Thoracic aorta (tissue), 2 donors: Measurements from ENCODE around the gene TEX2. TPM values are rescaled to one million over a fixed set of nuclear protein-coding genes. Genes with fewer than 3 reads are reported as not detected.
"Not testable (repeated sequence)": the region's sequence is repeated elsewhere in the genome, so short reads cannot be mapped to it uniquely, and the experiment has no call there.

ENCODE experiments used
- ATAC-seq: fragments of 150-250 bp; one replicate; pipeline ENCODE4 v1.8.0; 2017; ENCODE audit warnings: low read depth; ENCODE audit not compliant: insufficient number of reproducible peaks, low FRiP score
- DNase-seq: peaks from one replicate; pipeline ENCODE4 v3.0.0-alpha.2; 2020; ENCODE audit warnings: low spot score
- H3K27ac ChIP-seq, 2 donors: fragments of 200-600 bp; sonication (generic); 1 replicate in 1 of 2; 2 replicates in 1 of 2; pipeline ENCODE4 v1.5.1; 2016; ENCODE audit warnings: mild to moderate bottlenecking in 2 of 2, moderate library complexity in 2 of 2
- H3K27me3 ChIP-seq: fragments of 200-600 bp; sonication (generic); replicated peaks from 2 replicates; pipeline ENCODE4 v1.6.0; 2016; ENCODE audit warnings: mild to moderate bottlenecking; ENCODE audit not compliant: insufficient read depth
- H3K36me3 ChIP-seq: fragments of 200-600 bp; sonication (generic); one replicate; pipeline ENCODE4 v1.5.1; 2016
- H3K4me1 ChIP-seq, 2 donors: fragments of 200-600 bp; sonication (generic); 1 replicate in 1 of 2; 2 replicates in 1 of 2; pipeline versions ENCODE4 v1.5.1 to v1.6.0; 2016; ENCODE audit warnings: low read depth in 2 of 2, mild to moderate bottlenecking in 1 of 2; ENCODE audit not compliant: control insufficient read depth in 1 of 2
- H3K4me3 ChIP-seq: fragments of 200-600 bp; sonication (generic); 2 replicates; pipeline ENCODE4 v1.5.1; 2016; ENCODE audit warnings: mild to moderate bottlenecking
- H3K9me3 ChIP-seq: fragments of 200-600 bp; sonication (generic); 2 replicates; pipeline ENCODE4 v1.5.1; 2016
- CTCF ChIP-seq: fragments of 200-600 bp; sonication (generic); IDR thresholded peaks from one replicate; pipeline ENCODE4 v1.5.1; 2019; ENCODE audit warnings: antibody characterized with exemption
- total RNA-seq, 2 donors: library from RNA; depleted of rRNA; stranded (reverse); fragments of >200 nt; gene quantifications; one replicate each; pipeline versions ENCODE4 v1.1.0 to v1.2.3, GENCODE V29; 2016

The TEX2 gene
- total RNA-seq, 2 donors from 2014 or later = 27.5 to 70.7 TPM

- no peak for ATAC-seq
- H3K27ac ChIP-seq = no peak overlapping the region
- DNase-seq = no peak
- H3K4me3 ChIP-seq = no peak overlapping the region
- peaks cover 6% of the 10 kb centered on the region for H3K36me3 ChIP-seq
- no peak for TF ChIP-seq CTCF
- no peaks in the 10 kb centered on the region for H3K9me3 ChIP-seq
- H3K4me1 ChIP-seq = peaks cover 22 to 29% of the 10 kb centered on the region in 2 donors
- H3K27me3 ChIP-seq = no peaks in the 10 kb centered on the region
Observed at GRCh38 chr17:64212122-64212521, 50.9 kb downstream of the TEX2 start.

GRCh38 chr17:64209983-64210382 is 53.1 kb downstream of the TEX2 start:
- ATAC-seq (no peak), DNase-seq (no peak)
- no peak for TF ChIP-seq CTCF
- Histone ChIP-seq H3K27me3 (no peaks in the 10 kb centered on the region), H3K36me3 (peaks cover 6% of the 10 kb centered on the region), H3K4me1 (peaks cover 11 to 19% of the 10 kb centered on the region in 2 donors), H3K4me3 (no peak overlapping the region), H3K27ac (no peak overlapping the region), H3K9me3 (no peaks in the 10 kb centered on the region)

DNA sequence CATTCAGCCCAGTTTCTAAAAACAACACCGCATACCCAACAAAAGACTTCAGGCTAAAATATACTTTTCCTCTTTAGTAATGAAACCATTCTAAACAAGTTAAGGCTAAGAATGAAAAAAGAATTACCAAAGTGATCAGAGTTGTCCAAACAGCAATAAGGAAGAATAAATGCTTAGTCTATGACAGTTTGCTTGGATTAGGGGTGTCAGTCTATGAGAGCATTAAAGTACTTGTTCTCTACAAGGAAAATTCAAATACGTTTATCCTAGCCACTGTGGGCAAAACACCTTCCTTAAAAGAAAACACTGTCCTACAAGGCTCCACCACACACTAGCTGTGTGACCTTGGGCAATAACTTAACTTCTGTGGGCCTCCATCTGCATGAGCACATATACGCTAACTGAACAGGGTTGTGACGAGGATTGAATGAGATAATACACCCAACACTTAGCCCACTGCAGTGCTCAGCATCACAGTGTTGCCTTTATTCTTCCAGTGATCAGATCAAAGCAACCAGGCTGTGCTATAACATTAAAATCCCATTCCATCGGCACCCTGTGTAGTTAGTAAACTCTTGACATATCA is 53.6 kb downstream of the TEX2 start:
- H3K27ac ChIP-seq = no peak overlapping the region
- ATAC-seq = no peak

GRCh38 chr17:64208656-64209055 is 54.4 kb downstream of the TEX2 start:
- not testable (repeated sequence) for H3K4me3 ChIP-seq, H3K27ac ChIP-seq, ATAC-seq, H3K27me3 ChIP-seq, H3K36me3 ChIP-seq, H3K9me3 ChIP-seq, DNase-seq
- H3K4me1 ChIP-seq = peaks cover 8 to 11% of the 10 kb centered on the region in 2 donors

More for the DNA sequence above, 53.6 kb downstream of the TEX2 start:
- Histone ChIP-seq H3K36me3 (peaks cover 6% of the 10 kb centered on the region), H3K4me1 (peaks cover 8 to 14% of the 10 kb centered on the region in 2 donors), H3K4me3 (no peak overlapping the region), H3K27me3 (no peaks in the 10 kb centered on the region), H3K9me3 (no peaks in the 10 kb centered on the region)
- TF ChIP-seq CTCF = no peak
- DNase-seq = no peak

DNA sequence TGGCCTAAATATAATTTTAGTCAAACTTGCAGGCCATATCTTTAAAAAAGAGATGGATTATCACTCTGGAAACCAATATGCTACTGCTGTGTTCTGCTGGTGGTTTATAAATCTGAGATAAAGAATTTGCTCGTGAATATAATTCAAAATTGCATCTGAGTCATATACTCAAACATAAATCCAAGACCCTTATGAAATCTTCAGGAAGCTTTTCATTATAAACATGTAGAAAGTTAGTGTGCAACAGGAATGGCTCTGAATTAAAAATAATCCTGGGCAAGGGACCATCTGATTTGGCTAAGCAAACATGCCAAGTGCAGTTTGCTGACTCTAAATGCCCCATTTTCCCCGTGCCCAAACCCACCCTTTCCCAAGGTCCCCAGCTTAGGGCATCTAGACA is 57.3 kb downstream of the TEX2 start:
- DNase-seq (no peak), ATAC-seq (no peak)
- Histone ChIP-seq H3K4me1 (peaks cover 12 to 22% of the 10 kb centered on the region in 2 donors), H3K27ac (no peak overlapping the region), H3K4me3 (no peak overlapping the region), H3K9me3 (no peaks in the 10 kb centered on the region), H3K27me3 (no peaks in the 10 kb centered on the region), H3K36me3 (no peaks in the 10 kb centered on the region)
- no peak for TF ChIP-seq CTCF

GRCh38 chr17:64203630-64204029 is 59.4 kb downstream of the TEX2 start:
- no peak for DNase-seq
- no peak for ATAC-seq
- H3K27ac ChIP-seq = no peak overlapping the region

More at GRCh38 chr17:64203630-64204029, 59.4 kb downstream of the TEX2 start:
- H3K4me3 ChIP-seq = no peak overlapping the region
- no peaks in the 10 kb centered on the region for H3K36me3 ChIP-seq
- H3K27me3 ChIP-seq = no peaks in the 10 kb centered on the region
- no peaks in the 10 kb centered on the region for H3K9me3 ChIP-seq
- H3K4me1 ChIP-seq = peaks cover 12 to 22% of the 10 kb centered on the region in 2 donors
- TF ChIP-seq CTCF = no peak
